SK-MEL-5 (cell line): ENCODE results near the gene SPAG6. TPM values are rescaled to one million over a fixed set of nuclear protein-coding genes. Genes with fewer than 3 reads are reported as not detected.

ENCODE experiments used
- DNase-seq: peaks from one replicate; pipeline ENCODE4 v3.0.0-alpha.2; 2016; ENCODE audit warnings: low read depth, low spot score
- in situ Hi-C: cut with HindIII; loops from 2 replicates; pipeline ENCODE4 v1.10.0; 2016; ENCODE audit warnings: low sequenced_read_pairs, high pct_unique_total_duplicates, low pct_unique_long_range_greater_than_20kb
- total RNA-seq: library from RNA; depleted of rRNA; stranded (reverse); fragments of >200 nt; shearing (Covaris generic); gene quantifications from 2 replicates; pipeline ENCODE4 v1.2.3, GENCODE V29; 2014

SPAG6 gene
- total RNA-seq, 1 experiment from 2014 or later = not detected

- in situ Hi-C loops = no loop called here
These were observed 91.2 kb downstream of the SPAG6 start for GRCh38 chr10:22436526-22436892.

GRCh38 chr10:22436893-22437619 is 91.8 kb downstream of the SPAG6 start:
- peak; percentile 51 for DNase-seq
- in situ Hi-C loops = no loop called here

More at GRCh38 chr10:22436526-22436892, 91.2 kb downstream of the SPAG6 start:
- DNase-seq = no peak

- in situ Hi-C loops = no loop called here
- DNase-seq = no peak
These were observed 92.6 kb downstream of the SPAG6 start for GRCh38 chr10:22437620-22438588.

- in situ Hi-C loops = no loop called here
- DNase-seq = no peak
These were observed 93.4 kb downstream of the SPAG6 start for GRCh38 chr10:22438711-22439110.

GRCh38 chr10:22442063-22442462 is 96.8 kb downstream of the SPAG6 start:
- no peak for DNase-seq
- in situ Hi-C loops = no loop called here

GRCh38 chr10:22442468-22442867 is 97.2 kb downstream of the SPAG6 start:
- in situ Hi-C loops = no loop called here
- DNase-seq = no peak

- in situ Hi-C loops = no loop called here
- DNase-seq = no peak
These were observed 98.0 kb downstream of the SPAG6 start for GRCh38 chr10:22443175-22443901.

GRCh38 chr10:22444219-22444788 is 99.0 kb downstream of the SPAG6 start:
- no peak for DNase-seq
- in situ Hi-C loops = no loop called here

GRCh38 chr10:22445495-22445894 is 100.2 kb downstream of the SPAG6 start:
- in situ Hi-C loops = no loop called here
- DNase-seq = no peak

- in situ Hi-C loops = no loop called here
These were observed 101.8 kb downstream of the SPAG6 start for GRCh38 chr10:22447068-22447467.

GRCh38 chr10:22451346-22451745 is 106.0 kb downstream of the SPAG6 start:
- in situ Hi-C loops = no loop called here
- DNase-seq = no peak

More at GRCh38 chr10:22447068-22447467, 101.8 kb downstream of the SPAG6 start:
- DNase-seq = no peak

- in situ Hi-C loops = no loop called here
- no peak for DNase-seq
These were observed 108.0 kb downstream of the SPAG6 start for GRCh38 chr10:22453320-22453719.

GRCh38 chr10:22453948-22454591 is 108.8 kb downstream of the SPAG6 start:
- in situ Hi-C loops = no loop called here
- DNase-seq = peak; percentile 2

GRCh38 chr10:22454634-22455033 is 109.3 kb downstream of the SPAG6 start:
- DNase-seq = no peak
- in situ Hi-C loops = no loop called here

- in situ Hi-C loops = no loop called here
- no peak for DNase-seq
These were observed 110.0 kb downstream of the SPAG6 start for GRCh38 chr10:22455068-22455857.

- no peak for DNase-seq
- in situ Hi-C loops = no loop called here
These were observed 111.2 kb downstream of the SPAG6 start for GRCh38 chr10:22456486-22456885.
